Activated naive CD8-positive, alpha-beta T cell treated with anti-CD3 and anti-CD28 coated beads, Interleukin-2, amount 10 ng/mL, durations not matched to agents 7 days and 5 days (primary cell): ENCODE measurements around the gene ZNF575. TPM values are rescaled to one million over a fixed set of nuclear protein-coding genes. Genes with fewer than 3 reads are reported as not detected.
"Not testable (repeated sequence)": the region's sequence is repeated elsewhere in the genome, so short reads cannot be mapped to it uniquely, and the experiment has no call there.

Source experiments
- ATAC-seq: fragments of 150-1000 bp; cut with Tn5 transposase; one replicate; pipeline ENCODE4 v1.10.0; 2021; ENCODE audit warnings: low read depth, moderate library complexity
- POLR2A ChIA-PET: fragments of 350-600 bp; sonication (Branson Sonifier 250); formaldehyde crosslinking; loops from one replicate; lab custom pipeline; 2021; ENCODE audit warnings: antibody characterized with exemption; lab: Charles Lee
- DNase-seq: peaks from one replicate; pipeline ENCODE4 v3.0.0; 2021
- H3K27ac Mint-ChIP-seq: one replicate; pipeline ENCODE4 v1.8.0; 2022; ENCODE audit warnings: mild to moderate bottlenecking, mixed read lengths
- H3K27me3 Mint-ChIP-seq: one replicate; pipeline ENCODE4 v1.8.0; 2022; ENCODE audit warnings: mild to moderate bottlenecking, moderate library complexity, mixed read lengths
- H3K36me3 Mint-ChIP-seq: one replicate; pipeline ENCODE4 v1.8.0; 2021; ENCODE audit warnings: mild to moderate bottlenecking, mixed read lengths
- H3K4me1 Mint-ChIP-seq: one replicate; pipeline ENCODE4 v1.8.0; 2021; ENCODE audit warnings: mixed read lengths
- H3K4me3 Mint-ChIP-seq: one replicate; pipeline ENCODE4 v1.8.0; 2022; ENCODE audit warnings: mild to moderate bottlenecking, moderate library complexity, mixed read lengths
- H3K9me3 Mint-ChIP-seq: one replicate; pipeline ENCODE4 v1.8.0; 2021; ENCODE audit warnings: mixed read lengths
- total RNA-seq, 2 experiments: library from RNA; stranded (reverse); gene quantifications; one replicate each; pipeline ENCODE4 v1.2.3, GENCODE V29; 2021

The ZNF575 gene
- total RNA-seq, 2 experiments from 2014 or later = 3.9 to 4.6 TPM

GRCh38 chr19:43522929-43523328 lies 10.1 kb upstream of the ZNF575 start:
- Mint-ChIP-seq H3K27me3 (no peaks in the 10 kb centered on the region), H3K36me3 (peaks cover 6% of the 10 kb centered on the region), H3K4me3 (no peak overlapping the region), H3K27ac (peak overlapping the region; percentile 52), H3K9me3 (no peaks in the 10 kb centered on the region), H3K4me1 (peaks cover 21% of the 10 kb centered on the region)
- DNase-seq = no peak
- POLR2A ChIA-PET = no interaction called here
- ATAC-seq = no peak

- ATAC-seq, H3K36me3 Mint-ChIP-seq, H3K9me3 Mint-ChIP-seq, H3K27me3 Mint-ChIP-seq, H3K27ac Mint-ChIP-seq, DNase-seq, H3K4me3 Mint-ChIP-seq: not testable (repeated sequence)
- POLR2A ChIA-PET = interaction anchor here (1.6 kb wide), 1 partner anchor 63 kb away, joined by 5 read pairs; no protein-coding TSS in a partner anchor
- peaks cover 22% of the 10 kb centered on the region for H3K4me1 Mint-ChIP-seq
These were observed 9.3 kb upstream of the ZNF575 start for GRCh38 chr19:43523696-43524095.

- POLR2A ChIA-PET = interaction anchor here (0.5 to 2.9 kb wide), 13 partner anchors 8 to 121 kb away, joined by 3 to 25 read pairs (median 5); partner anchors contain the start of genes IRGQ, PHLDB3, ZNF575 and ZNF576
- DNase-seq (peak; percentile 53), ATAC-seq (peak; percentile 57)
These were observed 7.8 kb upstream of the ZNF575 start for GRCh38 chr19:43524922-43525835.

GRCh38 chr19:43525836-43526771 lies 6.9 kb upstream of the ZNF575 start:
- Mint-ChIP-seq H3K4me3 (peak overlapping the region; percentile 80), H3K27me3 (no peaks in the 10 kb centered on the region), H3K36me3 (peaks cover 3% of the 10 kb centered on the region), H3K9me3 (no peaks in the 10 kb centered on the region), H3K27ac (peak overlapping the region; percentile 82), H3K4me1 (peaks cover 18% of the 10 kb centered on the region)
- ATAC-seq = no peak
- DNase-seq = peak; percentile 53
- POLR2A ChIA-PET = interaction anchor here (1.0 to 2.9 kb wide), 9 partner anchors 9 to 87 kb away, joined by 3 to 25 read pairs (median 7); partner anchors contain the start of genes IRGQ, PHLDB3 and ZNF576

More at GRCh38 chr19:43524922-43525835, 7.8 kb upstream of the ZNF575 start:
- peak overlapping the region; percentile 80 for H3K4me3 Mint-ChIP-seq
- peak overlapping the region; percentile 82 for H3K27ac Mint-ChIP-seq
- peaks cover 18% of the 10 kb centered on the region for H3K4me1 Mint-ChIP-seq
- no peaks in the 10 kb centered on the region for H3K27me3 Mint-ChIP-seq
- peaks cover 3% of the 10 kb centered on the region for H3K36me3 Mint-ChIP-seq
- H3K9me3 Mint-ChIP-seq = no peaks in the 10 kb centered on the region

GRCh38 chr19:43526884-43527859 lies 5.8 kb upstream of the ZNF575 start, which contains the start of gene ETHE1:
TSS of gene ETHE1 (minus strand) at chr19:43527201. CDS start at chr19:43527177, 24 bp downstream.
- peak; percentile 89 for DNase-seq
- POLR2A ChIA-PET = interaction anchor here (1.0 to 2.9 kb wide), 6 partner anchors 23 to 88 kb away, joined by 3 to 25 read pairs (median 6); partner anchors contain the start of genes IRGQ, PHLDB3 and ZNF576
- H3K9me3 Mint-ChIP-seq = no peaks in the 10 kb centered on the region

GRCh38 chr19:43527860-43528622 lies 4.9 kb upstream of the ZNF575 start:
- Mint-ChIP-seq H3K27me3 (no peaks in the 10 kb centered on the region), H3K4me3 (no peak overlapping the region), H3K9me3 (no peaks in the 10 kb centered on the region), H3K27ac (no peak overlapping the region), H3K36me3 (peaks cover under 1% of the 10 kb centered on the region), H3K4me1 (peaks cover 25% of the 10 kb centered on the region)
- ATAC-seq (no peak), DNase-seq (no peak)
- POLR2A ChIA-PET = interaction anchor here (0.6 to 2.0 kb wide), 6 partner anchors 8 to 1331 kb away, joined by 3 to 8 read pairs (median 3); no protein-coding TSS in a partner anchor

More at GRCh38 chr19:43526884-43527859, 5.8 kb upstream of the ZNF575 start, which contains the start of gene ETHE1:
- peak; percentile 87 for ATAC-seq
- Mint-ChIP-seq H3K27ac (peak within 1 kb of the TSS; percentile 82), H3K4me3 (peak within 1 kb of the TSS; percentile 80), H3K27me3 (no peaks in the 10 kb centered on the region), H3K36me3 (peaks cover 3% of the 10 kb centered on the region), H3K4me1 (peaks cover 20% of the 10 kb centered on the region)

GRCh38 chr19:43532571-43532961 lies 422 bp upstream of the ZNF575 start:
- POLR2A ChIA-PET = interaction anchor here (1.2 to 3.7 kb wide), 12 partner anchors 8 to 93 kb away, joined by 3 to 22 read pairs (median 10); partner anchors contain the start of genes IRGQ, PHLDB3 and ZNF576
- Mint-ChIP-seq H3K27ac (peak overlapping the region; percentile 88), H3K4me3 (peak overlapping the region; percentile 87), H3K36me3 (peaks cover 3% of the 10 kb centered on the region), H3K4me1 (peaks cover 18% of the 10 kb centered on the region), H3K9me3 (no peaks in the 10 kb centered on the region), H3K27me3 (no peaks in the 10 kb centered on the region)
- DNase-seq = peak; percentile 67
- ATAC-seq = peak; percentile 34

GRCh38 chr19:43533546-43534304 lies 737 bp downstream of the ZNF575 start:
- Mint-ChIP-seq H3K36me3 (peaks cover 9% of the 10 kb centered on the region), H3K27me3 (no peaks in the 10 kb centered on the region), H3K4me3 (peak overlapping the region; percentile 87), H3K27ac (peak overlapping the region; percentile 97), H3K4me1 (peaks cover 14% of the 10 kb centered on the region), H3K9me3 (no peaks in the 10 kb centered on the region)
- ATAC-seq (peak; percentile 76), DNase-seq (peak; percentile 95)
- POLR2A ChIA-PET = interaction anchor here (1.1 to 3.7 kb wide), 15 partner anchors 9 to 135 kb away, joined by 3 to 22 read pairs (median 7); partner anchors contain the start of genes IRGQ, PHLDB3 and ZNF576

- DNase-seq = no peak
- POLR2A ChIA-PET = interaction anchor here (0.7 to 3.7 kb wide), 13 partner anchors 9 to 134 kb away, joined by 3 to 22 read pairs (median 9); partner anchors contain the start of genes IRGQ, PHLDB3 and ZNF576
- peaks cover 14% of the 10 kb centered on the region for H3K4me1 Mint-ChIP-seq
These were observed 1.4 kb downstream of the ZNF575 start for GRCh38 chr19:43534305-43534815.

More at GRCh38 chr19:43534305-43534815, 1.4 kb downstream of the ZNF575 start:
- no peak for ATAC-seq
- peaks cover 4% of the 10 kb centered on the region for H3K9me3 Mint-ChIP-seq
- no peaks in the 10 kb centered on the region for H3K27me3 Mint-ChIP-seq
- peaks cover 14% of the 10 kb centered on the region for H3K36me3 Mint-ChIP-seq
- H3K4me3 Mint-ChIP-seq = peak overlapping the region; percentile 87
- peak overlapping the region; percentile 97 for H3K27ac Mint-ChIP-seq
